ENCODE results near the gene HSPBAP1.

- TF ChIP-seq NCOA1 (IDR thresholded peaks at IDR 0.05; ENCODE audit: low read depth) (no peak), ATF3 (IDR thresholded peaks at IDR 0.05) (no peak), ATF3 (CRISPR knock-in tag; conservative IDR thresholded peaks at IDR 0.05) (no peak)
Measured at GRCh38 chr3:122695927-122696561, 97.6 kb downstream of the HSPBAP1 start.
